ENCODE results near the gene CPNE4.

Gene CPNE4

GRCh38 chr3:132017137-132017536 lies 17.7 kb downstream of the CPNE4 start:
- FAIRE-seq (no peak), DNase-seq (ENCODE audit: insufficient read length, low spot score) (no peak)
- no peak for TF ChIP-seq CTCF (IDR thresholded peaks at IDR 0.05; ENCODE audit: insufficient read depth, missing control alignments)

- DNase-seq (ENCODE audit: insufficient read length, low spot score) (no peak), FAIRE-seq (no peak)
Observed at GRCh38 chr3:132016061-132017041, 18.5 kb downstream of the CPNE4 start.

GRCh38 chr3:132014105-132014504 lies 20.7 kb downstream of the CPNE4 start:
- no peak for FAIRE-seq
- DNase-seq (ENCODE audit: insufficient read length, low spot score), result no peak
- TF ChIP-seq CTCF (IDR thresholded peaks at IDR 0.05; ENCODE audit: insufficient read depth, missing control alignments), result no peak

More at GRCh38 chr3:132016061-132017041, 18.5 kb downstream of the CPNE4 start:
- no peak for TF ChIP-seq CTCF (IDR thresholded peaks at IDR 0.05; ENCODE audit: insufficient read depth, missing control alignments)

- no peak for DNase-seq (ENCODE audit: insufficient read length, low spot score)
- FAIRE-seq, result no peak
- no peak for TF ChIP-seq CTCF (IDR thresholded peaks at IDR 0.05; ENCODE audit: insufficient read depth, missing control alignments)
Observed at GRCh38 chr3:132009241-132009640, 25.6 kb downstream of the CPNE4 start.

- no peak for TF ChIP-seq CTCF (IDR thresholded peaks at IDR 0.05; ENCODE audit: insufficient read depth, missing control alignments)
- FAIRE-seq, result no peak
- no peak for DNase-seq (ENCODE audit: insufficient read length, low spot score)
Observed at GRCh38 chr3:132008837-132009236, 26.0 kb downstream of the CPNE4 start.

GRCh38 chr3:132007617-132008016 lies 27.2 kb downstream of the CPNE4 start:
- FAIRE-seq (no peak), DNase-seq (ENCODE audit: insufficient read length, low spot score) (no peak)
- TF ChIP-seq CTCF (IDR thresholded peaks at IDR 0.05; ENCODE audit: insufficient read depth, missing control alignments), result no peak

- DNase-seq (ENCODE audit: insufficient read length, low spot score) (no peak), FAIRE-seq (no peak)
Observed at GRCh38 chr3:132006605-132007204, 28.1 kb downstream of the CPNE4 start.

More at GRCh38 chr3:132006605-132007204, 28.1 kb downstream of the CPNE4 start:
- TF ChIP-seq CTCF (IDR thresholded peaks at IDR 0.05; ENCODE audit: insufficient read depth, missing control alignments), result peak; percentile 52

Measured in D721Med (cell line).